KMS-11 (cell line): ENCODE results near the gene HPSE2.

ENCODE experiments used
- H2AFZ ChIP-seq: fragments of 200-600 bp; sonication (generic); 2 replicates; pipeline ENCODE4 v1.6.1; 2016; ENCODE audit warnings: antibody characterized with exemption, mixed run types, low read depth
- H3K27ac ChIP-seq: fragments of 200-600 bp; sonication (generic); 2 replicates; pipeline ENCODE4 v1.6.1; 2016; ENCODE audit warnings: mild to moderate bottlenecking, mixed run types
- H3K27me3 ChIP-seq: fragments of 200-600 bp; sonication (generic); 2 replicates; pipeline ENCODE4 v1.6.1; 2017; ENCODE audit warnings: mild to moderate bottlenecking, low read depth, mixed run types, moderate library complexity; ENCODE audit not compliant: insufficient read depth
- H3K36me3 ChIP-seq: fragments of 200-600 bp; sonication (generic); 2 replicates; pipeline ENCODE4 v1.6.1; 2017; ENCODE audit warnings: mild to moderate bottlenecking, mixed run types; ENCODE audit not compliant: insufficient read depth
- H3K4me1 ChIP-seq: fragments of 200-600 bp; sonication (generic); 2 replicates; pipeline ENCODE4 v1.6.1; 2016; ENCODE audit warnings: mild to moderate bottlenecking, low read depth, mixed run types; ENCODE audit not compliant: poor library complexity, severe bottlenecking
- H3K4me2 ChIP-seq: fragments of 200-600 bp; sonication (generic); 2 replicates; pipeline ENCODE4 v1.7.0; 2016; ENCODE audit warnings: mild to moderate bottlenecking, mixed run types
- H3K4me3 ChIP-seq: fragments of 200-600 bp; sonication (generic); IDR thresholded peaks from 2 replicates; pipeline ENCODE4 v1.6.1; 2017; ENCODE audit warnings: low read depth, low read length, mixed read lengths; ENCODE audit not compliant: insufficient read depth
- H3K79me2 ChIP-seq: fragments of 200-600 bp; sonication (generic); 2 replicates; pipeline ENCODE4 v1.6.1; 2016; ENCODE audit warnings: low read depth, mixed run types; ENCODE audit not compliant: insufficient read depth
- H3K9ac ChIP-seq: fragments of 200-600 bp; sonication (generic); 2 replicates; pipeline ENCODE4 v1.6.1; 2016; ENCODE audit warnings: mild to moderate bottlenecking, mixed run types
- H4K20me1 ChIP-seq: fragments of 200-600 bp; sonication (generic); 2 replicates; pipeline ENCODE4 v1.6.1; 2016; ENCODE audit warnings: mild to moderate bottlenecking, mixed run types; ENCODE audit not compliant: insufficient read depth
- TF ChIP-seq, protein P1 (sequence below): fragments of 200-600 bp; sonication (generic); conservative IDR thresholded peaks from 2 replicates; pipeline ENCODE4 v1.6.1; 2017; ENCODE audit warnings: low read depth, mild to moderate bottlenecking, antibody characterized with exemption, low read length, moderate library complexity, mixed read lengths

Gene HPSE2

DNA sequence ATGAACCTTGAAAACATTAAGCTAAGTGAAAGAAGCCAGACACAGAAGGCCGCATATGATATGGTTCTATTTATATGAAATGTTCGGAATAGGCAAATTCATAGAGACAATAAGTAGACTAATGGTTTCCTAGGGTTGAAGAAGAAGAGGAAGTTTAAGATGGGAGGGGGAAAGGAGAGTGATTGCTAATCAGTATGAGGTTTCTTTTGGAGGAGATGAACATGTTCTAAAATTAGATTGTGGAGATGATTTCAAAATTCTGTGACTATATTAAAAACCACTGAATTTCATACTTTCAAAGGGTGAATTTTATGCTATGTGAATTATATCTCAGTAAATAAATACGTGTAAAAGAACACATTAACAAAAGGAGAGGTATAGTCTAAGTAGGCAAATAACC lies 612.5 kb downstream of the HPSE2 start:
- no peaks in the 10 kb centered on the region for H4K20me1 ChIP-seq
- no peaks in the 10 kb centered on the region for H3K36me3 ChIP-seq
- H3K27me3 ChIP-seq, result no peaks in the 10 kb centered on the region
- H3K79me2 ChIP-seq, result no peaks in the 10 kb centered on the region
- no peak overlapping the region for H2AFZ ChIP-seq
- H3K9ac ChIP-seq, result no peak overlapping the region
- no peak overlapping the region for H3K4me2 ChIP-seq
- TF ChIP-seq, protein P1, sequence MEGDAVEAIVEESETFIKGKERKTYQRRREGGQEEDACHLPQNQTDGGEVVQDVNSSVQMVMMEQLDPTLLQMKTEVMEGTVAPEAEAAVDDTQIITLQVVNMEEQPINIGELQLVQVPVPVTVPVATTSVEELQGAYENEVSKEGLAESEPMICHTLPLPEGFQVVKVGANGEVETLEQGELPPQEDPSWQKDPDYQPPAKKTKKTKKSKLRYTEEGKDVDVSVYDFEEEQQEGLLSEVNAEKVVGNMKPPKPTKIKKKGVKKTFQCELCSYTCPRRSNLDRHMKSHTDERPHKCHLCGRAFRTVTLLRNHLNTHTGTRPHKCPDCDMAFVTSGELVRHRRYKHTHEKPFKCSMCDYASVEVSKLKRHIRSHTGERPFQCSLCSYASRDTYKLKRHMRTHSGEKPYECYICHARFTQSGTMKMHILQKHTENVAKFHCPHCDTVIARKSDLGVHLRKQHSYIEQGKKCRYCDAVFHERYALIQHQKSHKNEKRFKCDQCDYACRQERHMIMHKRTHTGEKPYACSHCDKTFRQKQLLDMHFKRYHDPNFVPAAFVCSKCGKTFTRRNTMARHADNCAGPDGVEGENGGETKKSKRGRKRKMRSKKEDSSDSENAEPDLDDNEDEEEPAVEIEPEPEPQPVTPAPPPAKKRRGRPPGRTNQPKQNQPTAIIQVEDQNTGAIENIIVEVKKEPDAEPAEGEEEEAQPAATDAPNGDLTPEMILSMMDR, result no peak
- no peaks in the 10 kb centered on the region for H3K4me1 ChIP-seq
- no peak overlapping the region for H3K4me3 ChIP-seq
- no peak overlapping the region for H3K27ac ChIP-seq

DNA sequence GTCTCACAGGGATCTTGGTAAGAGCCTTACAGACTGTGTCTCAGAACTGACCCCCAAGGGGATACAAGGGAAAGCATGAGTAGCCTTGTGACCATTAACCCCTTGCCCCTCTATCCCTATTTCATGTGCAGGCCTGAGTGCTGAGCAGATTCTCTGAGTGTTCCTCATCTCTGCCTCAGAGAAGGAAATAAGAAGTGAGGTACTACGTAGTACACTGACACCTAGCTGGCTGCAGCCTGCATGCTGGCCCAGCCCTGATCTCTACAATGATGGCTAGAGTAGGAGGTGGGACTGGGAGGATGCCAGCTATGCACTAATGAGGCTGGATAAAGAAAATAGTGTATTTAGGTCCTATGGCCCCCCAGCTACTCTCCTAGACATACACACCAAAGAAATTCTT lies 614.0 kb downstream of the HPSE2 start:
- no peaks in the 10 kb centered on the region for H3K4me1 ChIP-seq
- no peaks in the 10 kb centered on the region for H3K79me2 ChIP-seq
- H2AFZ ChIP-seq, result no peak overlapping the region
- no peak overlapping the region for H3K27ac ChIP-seq
- no peaks in the 10 kb centered on the region for H4K20me1 ChIP-seq
- H3K4me2 ChIP-seq, result no peak overlapping the region
- H3K36me3 ChIP-seq, result no peaks in the 10 kb centered on the region
- H3K4me3 ChIP-seq, result no peak overlapping the region
- H3K27me3 ChIP-seq, result no peaks in the 10 kb centered on the region
- TF ChIP-seq, protein P1, result no peak
- no peak overlapping the region for H3K9ac ChIP-seq

DNA sequence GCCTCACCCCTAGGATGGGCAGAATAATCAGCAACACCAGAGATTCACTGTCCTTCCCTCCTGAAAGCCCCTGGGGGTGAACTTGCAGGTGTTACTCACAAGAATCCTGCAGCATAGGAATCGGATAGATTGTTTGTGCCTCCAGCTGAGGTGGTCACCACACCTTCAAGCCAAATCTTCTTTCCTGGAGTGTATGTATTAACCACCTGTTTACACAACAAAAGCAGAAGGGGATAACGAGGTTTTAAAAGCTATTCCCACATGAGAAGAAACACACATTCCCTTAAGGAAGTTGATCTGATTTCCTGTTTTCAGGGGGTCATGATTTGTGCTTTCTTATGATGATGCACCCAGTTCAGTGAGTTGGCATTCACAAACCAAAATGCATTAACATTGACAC lies 615.1 kb downstream of the HPSE2 start:
- no peaks in the 10 kb centered on the region for H3K4me1 ChIP-seq
- H2AFZ ChIP-seq, result no peak overlapping the region
- no peaks in the 10 kb centered on the region for H3K27me3 ChIP-seq
- no peak overlapping the region for H3K4me3 ChIP-seq
- no peaks in the 10 kb centered on the region for H4K20me1 ChIP-seq
- H3K4me2 ChIP-seq, result no peak overlapping the region
- no peak overlapping the region for H3K27ac ChIP-seq
- no peaks in the 10 kb centered on the region for H3K79me2 ChIP-seq
- no peak overlapping the region for H3K9ac ChIP-seq
- TF ChIP-seq, protein P1, result no peak
- no peaks in the 10 kb centered on the region for H3K36me3 ChIP-seq

DNA sequence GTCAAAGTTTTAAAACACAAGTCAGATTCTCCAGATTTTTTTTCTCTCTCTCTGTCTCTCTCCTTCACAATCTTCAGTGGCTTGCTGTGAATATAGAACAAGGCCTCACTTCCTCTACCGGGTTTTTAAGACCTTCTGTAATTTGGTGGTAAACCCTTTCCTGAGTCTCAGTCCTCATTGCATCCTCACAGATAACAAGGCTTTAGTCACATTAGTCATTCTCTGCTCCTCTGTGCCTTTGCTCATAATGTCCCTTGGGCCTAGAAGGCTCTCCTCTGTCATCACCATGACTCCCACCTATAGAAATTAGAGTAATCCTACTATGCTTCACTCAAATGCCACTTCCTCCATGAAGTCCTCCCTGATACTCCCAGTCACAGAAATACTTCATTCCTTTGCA lies 616.2 kb downstream of the HPSE2 start:
- H3K27ac ChIP-seq, result no peak overlapping the region
- no peaks in the 10 kb centered on the region for H4K20me1 ChIP-seq
- H3K27me3 ChIP-seq, result no peaks in the 10 kb centered on the region
- TF ChIP-seq, protein P1, result no peak
- H3K4me3 ChIP-seq, result no peak overlapping the region
- H3K4me2 ChIP-seq, result no peak overlapping the region
- H3K36me3 ChIP-seq, result no peaks in the 10 kb centered on the region
- no peak overlapping the region for H3K9ac ChIP-seq
- H3K4me1 ChIP-seq, result no peaks in the 10 kb centered on the region
- H3K79me2 ChIP-seq, result no peaks in the 10 kb centered on the region
- H2AFZ ChIP-seq, result no peak overlapping the region
